Measurements from ENCODE around the gene ZNF597.

Gene ZNF597

GRCh38 chr16:3472878-3473595, 29.7 kb upstream of the ZNF597 start:
- no peak for TF ChIP-seq CTCF (IDR thresholded peaks at IDR 0.05; ENCODE audit: insufficient read depth, missing control alignments)
- DNase-seq (ENCODE audit: insufficient read length, low spot score) (no peak), FAIRE-seq (no peak)

- DNase-seq (ENCODE audit: insufficient read length, low spot score), result no peak
- TF ChIP-seq CTCF (IDR thresholded peaks at IDR 0.05; ENCODE audit: insufficient read depth, missing control alignments), result no peak
- FAIRE-seq, result no peak
Measured at GRCh38 chr16:3471518-3472176, 28.3 kb upstream of the ZNF597 start.

GRCh38 chr16:3470723-3471122, 27.4 kb upstream of the ZNF597 start:
- TF ChIP-seq CTCF (IDR thresholded peaks at IDR 0.05; ENCODE audit: insufficient read depth, missing control alignments), result no peak
- no peak for DNase-seq (ENCODE audit: insufficient read length, low spot score)
- FAIRE-seq, result no peak

- FAIRE-seq (no peak), DNase-seq (ENCODE audit: insufficient read length, low spot score) (no peak)
- TF ChIP-seq CTCF (IDR thresholded peaks at IDR 0.05; ENCODE audit: insufficient read depth, missing control alignments), result no peak
Measured at GRCh38 chr16:3469736-3470135, 26.4 kb upstream of the ZNF597 start.

- no peak for DNase-seq (ENCODE audit: insufficient read length, low spot score)
- no peak for FAIRE-seq
- no peak for TF ChIP-seq CTCF (IDR thresholded peaks at IDR 0.05; ENCODE audit: insufficient read depth, missing control alignments)
Measured at GRCh38 chr16:3468501-3468900, 25.2 kb upstream of the ZNF597 start.

GRCh38 chr16:3467921-3468320, 24.6 kb upstream of the ZNF597 start:
- FAIRE-seq, result no peak
- TF ChIP-seq CTCF (IDR thresholded peaks at IDR 0.05; ENCODE audit: insufficient read depth, missing control alignments), result no peak
- no peak for DNase-seq (ENCODE audit: insufficient read length, low spot score)

- no peak for TF ChIP-seq CTCF (IDR thresholded peaks at IDR 0.05; ENCODE audit: insufficient read depth, missing control alignments)
- DNase-seq (ENCODE audit: insufficient read length, low spot score) (no peak), FAIRE-seq (no peak)
Measured at GRCh38 chr16:3467182-3467581, 23.9 kb upstream of the ZNF597 start.
